GM20431 (cell line): Measurements from ENCODE around the gene SERPINB6.
"Not testable (repeated sequence)": the region's sequence is repeated elsewhere in the genome, so short reads cannot be mapped to it uniquely, and the experiment has no call there.

ENCODE experiments used
- in situ Hi-C: fragments of 300-500 bp; cut with MseI, MboI; formaldehyde crosslinking; loops from one replicate; pipeline ENCODE4 v1.15.0; 2020; ENCODE audit warnings: low sequenced_read_pairs; ENCODE audit not compliant: unreplicated experiment

Gene SERPINB6

GRCh38 chr6:2942116-2942515 is 29.3 kb downstream of the SERPINB6 start:
- in situ Hi-C loops: not testable (repeated sequence)

- in situ Hi-C loops: no loop called here
Measured at GRCh38 chr6:2940851-2941250, 30.5 kb downstream of the SERPINB6 start.

GRCh38 chr6:2940010-2940850 is 31.1 kb downstream of the SERPINB6 start:
- in situ Hi-C loops: no loop called here

DNA sequence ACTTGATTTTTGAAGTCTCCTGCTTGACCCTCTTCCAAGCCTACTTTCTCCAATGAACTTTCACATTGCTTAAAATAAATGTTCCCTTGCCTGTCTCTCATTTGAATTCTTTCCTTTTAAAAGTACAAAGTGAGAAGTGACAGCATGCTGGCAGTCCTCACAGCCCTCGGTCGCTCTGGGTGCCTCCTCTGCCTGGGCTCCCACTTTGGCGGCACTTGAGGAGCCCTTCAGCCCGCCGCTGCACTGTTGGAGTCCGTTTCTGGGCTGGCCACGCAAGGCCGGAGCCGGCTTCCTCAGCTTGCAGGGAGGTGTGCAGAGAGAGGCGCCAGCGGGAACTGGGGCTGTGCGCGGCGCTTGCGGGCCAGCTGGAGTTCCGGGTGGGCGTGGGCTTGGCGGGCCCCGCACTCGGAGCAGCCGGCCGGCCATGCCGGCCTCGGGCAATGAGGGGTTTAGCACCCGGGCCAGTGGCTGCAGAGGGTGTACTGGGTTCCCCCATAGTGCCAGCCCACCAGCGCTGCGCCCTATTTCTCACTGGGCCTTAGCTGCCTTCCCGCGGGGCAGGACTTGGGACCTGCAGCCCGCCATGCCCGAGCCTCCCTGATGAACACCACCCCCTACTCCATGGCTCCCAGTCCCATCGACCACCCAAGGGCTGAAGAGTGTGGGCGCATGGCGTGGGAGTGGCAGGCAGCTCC is 31.9 kb downstream of the SERPINB6 start:
- in situ Hi-C loops: no loop called here

GRCh38 chr6:2938632-2939083 is 32.7 kb downstream of the SERPINB6 start:
- in situ Hi-C loops: no loop called here

GRCh38 chr6:2938004-2938631 is 33.2 kb downstream of the SERPINB6 start:
- in situ Hi-C loops: no loop called here

GRCh38 chr6:2937627-2938003 is 33.8 kb downstream of the SERPINB6 start:
- in situ Hi-C loops: no loop called here

DNA sequence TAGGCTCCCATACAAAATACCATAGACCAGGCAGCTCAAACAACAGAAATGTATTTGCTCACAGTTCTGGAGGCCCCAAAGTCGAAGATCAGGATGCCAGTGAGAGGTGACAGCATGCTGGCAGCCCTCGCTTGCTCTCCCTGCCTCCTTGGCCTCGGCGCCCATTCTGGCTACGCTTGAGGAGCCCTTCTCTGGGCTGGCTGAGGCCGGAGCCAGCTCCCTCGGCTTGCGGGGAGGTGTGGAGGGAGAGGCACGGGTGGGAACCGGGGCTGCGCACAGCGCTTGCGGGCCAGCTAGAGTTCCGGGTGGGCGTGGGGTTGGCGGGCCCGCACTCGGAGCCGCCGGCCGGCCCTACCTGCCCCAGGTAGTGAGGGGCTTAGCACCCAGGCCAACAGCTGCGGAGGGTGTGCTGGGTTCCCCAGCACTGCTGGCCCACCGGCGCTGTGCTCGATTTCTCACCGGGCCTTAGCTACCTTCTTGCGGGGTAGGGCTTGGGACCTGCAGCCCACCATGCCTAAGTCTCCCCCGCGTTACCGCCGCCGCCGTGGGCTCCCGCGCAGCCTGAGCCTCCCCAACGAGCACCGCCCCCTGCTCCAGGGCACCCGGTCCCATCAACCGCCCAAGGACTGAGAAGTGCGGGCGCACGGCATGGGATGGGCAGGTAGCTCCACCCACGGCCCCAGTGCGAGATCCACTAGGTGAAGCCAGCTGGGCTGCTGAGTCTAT is 35.6 kb downstream of the SERPINB6 start:
- in situ Hi-C loops: no loop called here

DNA sequence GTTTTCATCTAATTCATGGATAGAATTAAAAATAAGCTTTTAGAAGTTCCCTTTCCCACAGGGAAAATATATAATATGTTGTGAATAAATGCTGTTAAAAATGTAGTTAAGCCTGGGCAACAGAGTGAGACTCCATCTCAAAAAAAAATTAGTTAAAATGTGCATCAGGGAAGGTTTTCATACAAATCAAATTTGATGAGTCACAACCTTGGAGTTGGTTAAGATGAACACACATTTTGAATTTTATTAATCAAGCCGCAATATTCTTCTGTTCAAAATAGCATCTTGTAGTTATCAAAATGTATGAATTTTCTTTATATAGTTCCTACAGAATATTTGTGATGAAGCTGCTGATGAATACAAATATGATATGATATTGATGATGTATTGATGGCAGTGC is 37.3 kb downstream of the SERPINB6 start:
- in situ Hi-C loops: no loop called here

DNA sequence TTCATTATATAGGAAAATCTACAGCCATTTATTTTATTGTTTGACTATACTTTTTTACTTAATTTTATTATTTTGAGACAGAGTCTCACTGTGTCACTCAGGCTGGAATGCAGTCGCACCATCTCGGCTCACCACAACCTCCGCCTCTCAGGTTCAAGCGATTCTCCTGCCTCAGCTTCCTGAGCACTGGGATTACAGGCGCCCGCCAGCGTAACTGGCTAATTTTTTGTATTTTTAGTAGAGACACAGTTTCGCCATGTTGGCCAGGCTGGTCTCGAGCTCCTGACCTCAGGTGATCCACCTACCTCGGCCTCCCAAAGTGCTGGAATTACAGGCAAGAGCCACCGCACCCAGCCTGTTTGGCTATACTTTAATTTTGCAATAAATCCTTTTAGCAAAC is 38.5 kb downstream of the SERPINB6 start:
- in situ Hi-C loops: not testable (repeated sequence)

DNA sequence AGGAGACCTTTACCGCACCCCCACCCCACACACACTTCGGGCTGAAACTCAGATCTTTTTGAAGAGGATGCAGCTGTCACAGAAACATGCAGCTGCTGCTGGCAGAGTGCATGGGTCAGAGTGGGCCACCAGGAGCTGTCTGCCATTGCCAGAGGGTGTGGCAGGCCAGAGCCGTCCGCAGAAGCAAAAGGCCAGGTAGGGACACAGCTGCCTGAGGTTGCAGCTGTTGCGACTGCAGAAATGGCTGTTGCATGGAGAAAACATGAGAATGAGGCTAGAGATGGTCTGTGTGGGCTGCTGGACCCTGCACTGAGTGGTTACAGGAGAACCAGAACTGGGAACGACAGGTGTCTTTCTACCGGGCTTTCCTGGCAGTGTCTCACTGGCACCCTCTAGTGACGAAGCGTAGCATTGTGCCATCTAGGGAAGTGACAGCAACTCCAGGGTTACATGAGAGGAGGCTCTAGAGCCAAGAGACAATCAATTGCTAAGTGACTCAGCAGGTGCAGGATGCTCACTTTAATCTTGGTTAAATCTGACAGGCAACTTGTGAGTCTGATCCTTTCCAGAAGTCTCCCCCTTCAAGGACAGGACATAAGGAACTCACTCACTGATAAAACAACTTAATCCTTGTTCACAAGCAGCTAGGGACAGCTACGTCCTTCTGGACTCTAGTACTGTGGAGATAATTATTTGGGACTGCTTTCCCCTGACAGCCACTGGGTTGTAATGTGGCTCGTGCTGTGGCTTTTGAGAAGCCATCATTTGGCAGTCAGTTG is 39.2 kb downstream of the SERPINB6 start:
- in situ Hi-C loops: no loop called here

DNA sequence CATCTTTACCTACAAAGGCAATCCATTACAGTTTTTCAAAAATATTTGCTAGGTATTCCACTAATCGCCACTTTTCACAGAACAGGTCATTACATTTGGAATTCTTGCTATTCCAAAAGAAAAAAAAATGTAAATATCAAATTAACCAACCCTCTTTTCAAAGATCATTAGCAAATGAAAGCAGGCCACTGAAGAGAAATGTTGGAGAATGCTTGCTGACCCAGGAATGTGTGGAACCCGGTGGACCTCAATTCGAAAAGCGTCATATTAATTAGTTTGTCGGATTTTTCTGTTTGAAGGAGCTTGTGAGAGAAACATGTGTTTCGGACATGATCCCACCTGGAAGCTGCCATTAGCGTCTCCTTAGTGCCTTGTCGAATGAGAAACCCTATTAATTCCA is 40.3 kb downstream of the SERPINB6 start:
- in situ Hi-C loops: no loop called here

GRCh38 chr6:2927931-2928330 is 43.4 kb downstream of the SERPINB6 start:
- in situ Hi-C loops: not testable (repeated sequence)

DNA sequence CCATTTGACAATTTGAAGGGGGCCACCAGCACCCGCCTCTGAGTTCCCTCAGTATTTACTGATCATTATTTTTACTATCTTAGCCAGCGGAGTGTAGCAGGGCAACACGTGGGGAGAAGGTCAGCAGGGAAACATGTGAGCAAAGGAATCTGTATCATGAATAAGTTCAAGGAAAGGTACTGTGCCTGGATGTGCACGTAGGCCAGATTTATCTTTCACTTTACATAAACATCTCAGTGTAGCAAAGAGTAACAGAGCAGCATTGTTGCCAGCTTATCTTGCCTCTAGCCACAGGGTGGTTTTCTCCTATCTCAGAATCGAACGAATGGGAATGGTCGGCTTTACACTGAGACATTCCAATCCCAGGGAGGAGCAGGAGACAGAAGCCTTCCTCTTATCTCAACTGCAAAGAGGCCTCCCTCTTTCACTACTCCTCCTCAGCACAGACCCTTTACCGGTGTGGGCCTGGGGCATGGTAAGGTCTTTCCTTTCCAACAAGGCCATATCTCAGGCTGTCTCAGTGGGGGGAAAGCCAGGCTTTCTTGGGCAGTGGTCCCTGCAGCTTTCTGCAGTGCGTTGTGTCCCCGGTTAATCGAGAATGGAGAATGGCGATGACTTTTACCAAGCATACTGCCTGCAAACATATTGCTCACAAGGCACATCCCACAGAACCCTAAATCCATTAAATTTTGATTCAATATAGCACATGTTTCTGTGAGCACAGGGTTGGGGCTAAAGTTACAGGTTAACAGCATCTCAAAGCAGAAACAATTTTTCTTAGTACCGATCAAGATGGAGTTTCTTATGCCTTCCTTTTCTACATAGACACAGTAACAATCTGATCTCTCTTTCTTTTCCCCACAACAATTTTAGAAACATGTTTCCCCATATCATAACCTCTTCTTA is 45.3 kb downstream of the SERPINB6 start:
- in situ Hi-C loops: not testable (repeated sequence)

DNA sequence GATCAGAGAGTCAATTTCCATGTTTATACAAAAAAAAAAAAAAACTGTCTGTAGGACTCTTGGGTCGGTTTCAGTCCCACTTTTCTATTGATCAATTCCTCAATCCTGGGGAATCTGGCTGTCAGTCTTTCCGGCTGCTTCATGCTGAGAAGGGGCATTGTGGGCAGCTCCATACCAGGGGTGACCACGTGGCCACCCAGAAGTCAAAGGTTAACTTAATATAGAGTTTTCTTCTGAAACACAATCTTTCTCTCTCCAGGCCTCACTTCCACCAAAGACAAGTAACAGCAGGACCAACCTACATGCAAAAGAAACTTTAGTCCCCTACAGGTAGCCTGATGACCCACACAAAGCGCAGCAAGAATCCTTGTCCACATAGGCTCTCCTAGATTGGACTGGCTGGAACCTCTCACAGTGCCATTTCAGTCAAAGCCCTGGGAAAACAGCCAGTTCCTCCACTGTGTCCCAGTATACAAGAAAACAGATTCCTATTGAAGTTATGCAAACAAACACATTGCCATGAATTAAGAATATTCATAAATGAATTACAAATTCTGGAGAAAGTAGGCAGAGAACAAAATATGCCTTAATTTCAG is 49.7 kb downstream of the SERPINB6 start:
- in situ Hi-C loops: no loop called here

GRCh38 chr6:2920671-2921112 is 50.7 kb downstream of the SERPINB6 start:
- in situ Hi-C loops: no loop called here

DNA sequence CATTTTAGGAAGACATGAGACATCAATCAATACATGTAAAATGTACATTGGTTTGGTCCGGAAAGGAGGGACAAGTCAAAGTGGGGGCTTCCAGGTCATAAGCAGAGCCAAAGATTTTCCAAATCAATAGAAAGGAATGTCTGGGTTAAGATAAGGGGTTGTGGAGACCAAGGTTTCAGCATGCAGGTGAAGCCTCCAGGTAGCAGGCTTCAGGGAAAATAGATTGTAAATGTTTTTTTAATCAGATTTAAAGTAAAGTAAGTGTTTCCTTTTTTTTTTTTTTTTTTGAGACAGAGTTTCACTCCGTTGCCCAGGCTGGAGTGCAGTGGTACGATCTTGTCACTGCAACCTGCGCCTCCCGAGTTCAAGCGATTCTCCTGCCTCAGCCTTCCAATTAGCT is 51.5 kb downstream of the SERPINB6 start:
- in situ Hi-C loops: loop anchor here (10.0 kb wide), 1 partner anchor 75 kb away; the partner anchor contains the start of gene SERPINB1

DNA sequence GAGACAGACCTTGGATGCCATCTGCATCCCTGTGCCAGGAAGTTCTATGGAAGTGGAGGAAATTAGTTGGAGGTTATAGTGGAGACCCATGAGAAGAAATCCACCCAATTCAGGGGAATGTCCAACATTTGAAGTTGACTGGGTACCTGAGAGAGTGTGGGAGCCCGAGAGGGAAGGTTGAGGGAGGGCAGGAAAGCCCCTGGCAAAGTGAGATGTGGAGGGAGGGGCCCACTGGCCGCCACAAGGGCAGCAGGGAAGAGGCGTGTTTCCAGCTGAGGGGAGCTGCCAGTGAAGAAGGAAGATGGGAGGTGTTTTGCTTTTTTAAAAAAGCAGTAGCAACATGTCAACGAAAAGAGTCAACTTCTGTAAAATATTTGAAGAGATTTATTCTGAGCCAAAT is 52.0 kb downstream of the SERPINB6 start:
- in situ Hi-C loops: loop anchor here (10.0 kb wide), 1 partner anchor 75 kb away; the partner anchor contains the start of gene SERPINB1
